ENCODE measurements around the gene UFM1.

GRCh38 chr13:38395497-38395788 lies 45.8 kb downstream of the UFM1 start:
- TF ChIP-seq CTCF (IDR thresholded peaks at IDR 0.05), result no peak
- no peak for TF ChIP-seq POLR2A (IDR thresholded peaks at IDR 0.05)

All from ovary (tissue), 3 donors.